DMS114 treated with DMSO at 0.1 percent for 48 hours (cell line): ENCODE results near the gene TNIK.
"Not testable (repeated sequence)": the region's sequence is repeated elsewhere in the genome, so short reads cannot be mapped to it uniquely, and the experiment has no call there.

Experiments used
- DNase-seq: peaks from one replicate; lab custom pipeline; 2025; ENCODE audit not compliant: unreplicated experiment; lab: John Stamatoyannopoulos, UW

The TNIK gene

DNA sequence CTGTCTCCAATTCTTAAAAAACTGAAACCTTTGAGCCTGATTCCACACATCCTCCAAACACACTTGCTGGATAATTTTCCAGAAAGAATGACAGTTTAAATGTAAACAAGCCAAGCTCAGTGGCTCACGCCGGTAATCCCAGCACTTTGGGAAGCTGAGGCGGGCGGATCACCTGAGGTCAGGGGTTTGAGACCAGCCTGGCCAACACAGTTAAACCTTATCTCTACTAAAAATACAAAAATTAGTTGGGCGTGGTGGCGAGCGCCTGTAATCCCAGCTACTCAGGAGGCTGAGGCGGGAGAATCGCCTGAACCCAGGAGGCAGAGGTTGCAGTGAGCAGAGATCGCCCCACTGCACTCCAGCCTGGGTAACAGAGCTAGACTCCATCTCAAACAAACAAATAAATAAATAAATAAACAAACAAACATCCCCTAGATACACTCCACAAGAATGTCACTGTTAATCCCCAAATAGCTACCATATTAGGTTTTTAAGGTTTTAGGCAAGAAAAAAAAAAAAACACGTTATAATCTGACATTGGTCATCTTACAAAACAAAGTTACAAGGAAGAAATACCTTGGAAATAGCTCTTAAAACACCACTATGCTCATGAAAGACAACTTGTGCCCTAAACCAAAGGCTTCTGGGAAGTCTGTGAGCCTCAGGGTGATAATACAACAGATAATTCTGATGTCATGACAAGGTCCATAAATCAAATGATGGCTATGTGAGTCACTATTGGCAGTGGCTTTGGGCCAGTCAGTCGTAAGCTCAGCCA, 13.2 kb downstream of the TNIK start:
- DNase-seq: no peak

DNA sequence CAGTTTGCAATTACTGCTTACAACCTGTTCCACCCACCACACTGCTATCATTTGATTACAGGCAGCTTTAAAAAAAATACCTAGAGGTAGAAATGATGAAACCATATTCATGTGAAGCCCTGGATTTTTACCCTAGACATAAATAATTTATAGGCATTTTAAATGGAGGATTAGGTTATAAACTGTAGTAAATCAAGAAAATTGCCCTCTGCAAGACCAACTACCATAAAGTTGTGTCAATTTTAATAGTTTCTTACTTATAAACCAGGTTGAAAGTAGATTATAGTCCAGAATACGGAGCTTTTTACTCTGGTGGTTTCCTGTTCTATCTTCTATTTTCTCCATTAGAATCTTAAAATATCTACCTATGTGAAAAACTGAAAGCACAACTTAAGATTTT, 13.9 kb downstream of the TNIK start:
- DNase-seq: no peak

DNA sequence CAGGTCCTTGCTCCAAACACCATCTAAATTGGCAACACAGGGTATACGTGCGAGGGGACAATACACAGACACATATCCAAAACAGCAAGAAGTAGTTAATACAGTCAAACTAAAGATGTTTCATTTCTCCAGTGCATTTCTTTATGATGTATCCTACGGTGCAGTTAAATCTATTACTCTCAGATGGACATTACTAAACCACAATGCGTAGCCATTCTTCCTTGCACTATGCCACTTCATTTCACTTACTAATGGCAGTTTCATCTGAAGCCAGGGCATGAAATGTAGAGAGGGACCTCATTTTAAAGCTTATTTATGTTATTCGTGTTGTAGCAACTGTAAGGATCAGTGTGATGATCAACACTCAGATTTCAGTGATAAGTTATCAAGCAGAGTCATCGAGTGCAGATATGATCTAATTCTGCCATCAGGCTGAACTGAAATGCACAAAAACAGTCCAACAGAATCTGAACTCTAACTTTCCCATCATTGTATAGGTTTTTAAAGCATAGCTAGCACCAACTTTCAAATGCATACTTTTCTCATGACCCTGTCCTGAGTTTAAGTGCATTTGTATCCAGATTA, 14.5 kb downstream of the TNIK start:
- no peak for DNase-seq

DNA sequence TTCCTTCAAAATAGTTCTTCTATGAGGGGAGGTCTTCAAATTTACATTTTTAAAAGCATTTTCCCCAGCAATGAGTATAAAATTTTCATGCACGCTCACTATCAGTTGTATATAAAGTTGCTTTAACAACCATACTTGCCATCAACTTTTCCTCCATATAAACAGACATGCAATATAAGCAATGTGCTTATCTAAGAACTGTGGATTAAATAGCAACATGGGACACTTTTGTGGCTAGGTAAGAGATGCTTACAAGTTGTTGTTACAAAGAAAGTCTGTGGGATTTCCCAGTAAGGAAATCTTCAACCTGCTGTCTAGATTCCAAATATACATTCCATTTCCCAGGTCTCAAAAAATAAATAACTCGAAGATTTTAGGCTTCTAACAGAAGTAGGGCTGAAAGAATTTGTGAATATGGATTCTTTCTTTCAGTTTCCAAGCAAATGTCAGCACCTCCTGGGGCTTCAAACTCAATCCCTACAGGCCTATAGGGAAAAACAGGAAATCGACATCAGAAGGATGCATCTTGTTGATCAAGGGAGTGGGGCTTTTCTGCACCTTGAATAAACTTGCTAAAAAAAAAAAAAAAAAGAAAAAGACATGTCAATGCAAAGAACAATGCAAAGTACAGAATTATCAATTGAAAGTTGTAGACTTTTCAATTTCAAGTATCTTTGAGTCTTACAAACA, 16.1 kb downstream of the TNIK start:
- no peak for DNase-seq

DNA sequence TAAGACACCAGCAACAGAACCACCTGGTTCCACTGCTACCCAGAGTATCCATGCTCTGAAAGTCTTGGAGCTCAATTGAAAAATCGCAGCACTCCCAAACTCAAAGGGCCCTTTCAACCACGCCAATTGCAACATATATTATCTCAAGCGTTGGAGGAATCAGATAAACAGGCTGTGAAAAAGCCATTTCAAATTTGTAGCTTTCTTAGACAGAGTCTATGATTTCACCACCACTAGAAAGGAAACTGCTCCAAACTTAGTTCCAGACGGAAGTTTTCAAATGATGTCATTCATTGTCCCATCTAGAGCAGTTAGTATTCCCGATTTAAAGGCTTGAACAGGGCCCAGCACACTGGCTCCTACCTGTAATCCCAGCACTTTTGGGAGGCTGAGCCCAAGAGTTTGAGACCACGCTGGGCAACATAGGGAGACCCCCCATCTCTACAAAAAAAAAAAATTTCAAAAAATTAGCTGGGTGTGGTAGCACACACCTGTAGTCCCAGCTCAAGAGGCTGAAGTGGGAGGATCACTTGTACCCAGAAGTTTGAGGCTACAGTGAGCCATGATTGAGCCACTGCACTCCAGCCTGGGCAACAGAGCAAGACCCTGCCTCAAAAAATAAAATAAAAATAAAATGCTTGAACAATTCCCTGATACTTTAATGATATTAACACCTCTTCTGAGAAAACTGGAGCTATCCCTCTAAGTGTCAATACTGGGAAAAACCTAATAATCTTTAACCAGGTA, 16.8 kb downstream of the TNIK start:
- no peak for DNase-seq

DNA sequence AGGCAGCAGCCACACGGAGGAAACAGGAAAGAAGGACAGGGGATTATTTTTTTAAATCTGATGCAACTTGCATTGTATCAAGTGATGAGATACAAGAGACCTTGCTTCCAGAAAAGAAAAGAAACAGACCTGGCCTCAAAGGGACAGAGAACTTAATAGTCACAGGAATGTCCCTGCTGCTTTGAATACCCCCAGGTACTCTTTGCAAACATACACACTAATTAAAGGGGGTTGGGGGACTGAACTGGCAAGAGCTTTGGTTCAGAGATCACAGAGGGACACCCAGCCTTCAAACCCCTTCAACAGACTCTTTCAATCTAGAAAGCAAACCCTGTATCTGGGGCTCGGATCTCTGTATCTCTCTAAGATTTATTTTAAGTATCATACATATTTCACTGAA, 18.0 kb downstream of the TNIK start:
- DNase-seq: no peak

DNA sequence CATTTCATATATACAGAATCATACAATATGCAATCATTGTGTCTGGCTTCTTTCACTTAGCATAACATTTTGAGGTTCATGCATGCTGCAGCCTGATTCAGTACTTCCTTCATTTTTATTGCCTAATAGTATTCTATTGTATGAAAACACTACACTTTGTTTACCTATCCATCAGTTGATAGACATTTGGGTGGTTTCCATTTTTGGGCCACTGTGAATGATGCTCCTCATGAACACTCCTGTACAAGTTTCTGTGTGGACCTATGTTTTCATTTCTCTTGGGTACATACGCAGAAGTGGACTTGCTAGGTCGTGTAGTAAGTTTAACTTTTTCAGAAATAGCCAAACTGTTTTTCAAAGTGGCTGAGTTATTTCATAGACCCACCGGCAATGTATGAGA, 18.8 kb downstream of the TNIK start:
- no peak for DNase-seq

DNA sequence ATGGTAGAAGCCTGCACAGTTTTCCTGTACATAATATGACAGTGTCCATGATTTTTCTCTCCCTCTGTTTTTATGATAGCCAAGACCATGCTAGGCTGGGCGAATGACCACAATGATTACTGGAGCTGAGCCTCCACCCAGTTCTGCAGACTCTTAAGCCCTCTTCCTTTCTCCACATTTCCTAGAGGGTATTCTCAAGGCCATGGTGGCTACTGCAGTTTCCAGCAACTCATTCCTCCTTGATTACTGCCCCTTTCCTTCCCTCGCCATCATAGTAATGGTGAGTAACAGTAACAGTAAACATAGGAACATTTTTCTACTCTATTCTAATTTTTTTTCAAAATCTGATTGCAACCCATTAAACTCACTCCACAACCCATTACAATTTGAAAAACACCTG, 20.2 kb downstream of the TNIK start:
- no peak for DNase-seq

DNA sequence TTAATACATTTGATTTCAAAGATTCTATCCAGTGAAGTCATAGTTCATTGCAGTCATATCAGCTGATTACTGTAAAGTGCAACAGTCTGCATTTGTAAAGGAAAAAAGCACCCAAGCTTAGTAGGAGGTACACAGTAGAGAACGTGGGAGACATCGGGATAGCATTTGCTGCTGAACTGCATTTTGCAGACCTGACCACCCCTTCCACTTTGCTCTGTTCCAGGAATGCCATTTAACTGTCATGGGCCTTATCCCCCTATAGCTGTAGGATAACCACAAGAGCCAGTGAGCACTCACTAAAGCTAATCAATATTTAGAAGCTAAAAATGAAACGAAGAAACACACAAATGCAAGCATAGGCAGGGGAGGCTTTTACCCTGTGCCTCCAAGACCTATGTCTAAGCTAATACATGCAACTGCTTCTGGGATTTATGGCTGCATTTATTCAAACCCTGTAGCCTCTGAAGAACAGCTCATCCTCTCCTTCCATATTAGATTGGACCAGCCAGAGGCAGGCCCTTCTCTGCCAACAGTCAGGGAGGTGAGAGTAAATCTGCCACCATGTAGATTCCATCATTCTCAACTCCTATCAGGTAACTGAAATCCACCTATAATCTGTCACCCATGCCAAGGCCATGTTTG, 23.0 kb downstream of the TNIK start:
- DNase-seq: no peak

DNA sequence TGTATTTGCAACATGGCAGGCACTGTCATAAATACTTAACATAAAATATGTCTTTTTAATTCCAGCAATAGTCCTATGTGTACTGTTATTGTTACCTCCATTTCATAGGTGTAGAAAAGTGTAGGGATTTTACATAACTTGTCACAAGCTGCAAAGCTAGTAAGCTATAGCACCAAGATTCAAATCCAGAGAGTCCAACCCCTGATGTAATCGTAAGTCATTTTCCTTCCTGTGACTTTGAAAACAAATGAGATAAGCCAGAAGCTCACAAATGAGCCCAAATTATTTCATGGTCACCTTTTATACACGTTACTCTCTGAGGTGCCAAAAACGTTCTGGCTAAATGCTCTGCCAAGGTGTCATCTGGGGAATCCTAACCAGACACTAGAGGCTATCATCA, 23.8 kb downstream of the TNIK start:
- no peak for DNase-seq

DNA sequence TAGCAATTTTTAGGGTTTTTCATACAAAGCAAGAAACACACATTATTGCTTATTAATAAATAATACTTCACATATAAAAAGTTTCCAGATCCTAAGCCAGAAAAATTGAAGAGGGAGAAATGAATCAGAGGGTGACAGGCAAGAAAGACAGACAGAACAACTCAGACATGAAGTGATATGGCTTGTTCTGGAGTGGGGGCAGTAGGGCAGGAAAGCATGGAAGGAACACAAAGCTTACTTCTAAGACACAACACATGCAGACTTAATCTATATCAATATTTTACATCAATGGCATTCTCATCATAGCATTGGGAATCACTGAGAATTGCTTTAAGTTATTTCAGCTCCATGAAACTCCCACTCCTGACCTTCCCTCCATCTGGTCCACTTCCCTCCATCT, 24.4 kb downstream of the TNIK start:
- no peak for DNase-seq

DNA sequence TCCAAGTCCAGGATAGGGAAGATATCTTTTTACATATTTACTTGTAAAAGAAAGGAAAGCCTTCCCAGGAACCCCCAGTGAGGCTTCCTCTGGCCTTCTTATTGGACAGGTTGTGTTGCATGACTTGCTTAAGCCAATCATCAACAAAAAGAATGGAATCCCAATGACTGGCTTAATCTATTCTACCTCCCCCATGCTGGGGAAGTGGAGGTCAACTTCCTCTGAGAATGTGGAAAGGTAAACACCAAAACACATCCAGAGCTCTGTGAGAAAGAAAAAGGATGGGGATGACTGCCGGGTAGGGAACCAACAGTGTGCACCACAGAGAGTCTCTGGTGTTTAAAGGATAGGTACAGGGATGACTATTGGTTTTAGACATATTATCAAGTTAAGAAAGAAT, 25.1 kb downstream of the TNIK start:
- no peak for DNase-seq

DNA sequence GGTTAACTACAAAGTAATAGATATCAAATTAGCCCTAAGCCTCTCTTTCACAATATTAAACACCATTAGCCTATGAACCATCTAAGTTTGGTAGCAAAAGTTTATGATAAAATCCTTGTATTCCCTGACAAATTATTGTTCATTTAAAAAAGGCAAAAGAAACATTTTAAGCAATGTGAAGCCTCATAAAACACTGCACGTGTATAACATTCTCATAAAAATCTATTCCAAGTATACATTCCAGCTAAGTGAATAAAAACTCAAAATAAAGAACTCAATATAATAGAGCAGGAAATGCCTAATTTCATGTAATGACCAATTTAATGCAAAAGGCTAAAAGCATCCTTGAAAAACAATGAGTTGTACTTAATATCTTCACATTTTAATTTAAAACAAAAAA, 27.7 kb downstream of the TNIK start:
- no peak for DNase-seq

DNA sequence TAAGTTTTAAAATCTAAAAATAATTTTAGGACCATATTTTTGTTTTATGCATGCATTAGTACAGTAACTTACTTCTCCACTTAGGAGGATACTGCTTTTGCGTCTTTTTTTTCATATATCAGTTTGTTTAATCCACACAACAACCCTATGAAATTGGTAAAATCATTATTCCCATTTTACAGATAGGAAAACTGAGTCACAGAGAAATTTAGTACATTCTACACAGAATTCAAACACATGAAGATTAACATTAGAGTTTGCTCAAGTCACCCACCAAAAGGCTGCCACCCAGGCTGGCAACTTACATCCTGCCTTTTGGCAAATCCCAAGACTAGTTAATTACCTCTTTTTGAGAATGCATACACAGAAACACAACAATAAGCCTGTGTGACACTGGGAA, 28.7 kb downstream of the TNIK start:
- no peak for DNase-seq

DNA sequence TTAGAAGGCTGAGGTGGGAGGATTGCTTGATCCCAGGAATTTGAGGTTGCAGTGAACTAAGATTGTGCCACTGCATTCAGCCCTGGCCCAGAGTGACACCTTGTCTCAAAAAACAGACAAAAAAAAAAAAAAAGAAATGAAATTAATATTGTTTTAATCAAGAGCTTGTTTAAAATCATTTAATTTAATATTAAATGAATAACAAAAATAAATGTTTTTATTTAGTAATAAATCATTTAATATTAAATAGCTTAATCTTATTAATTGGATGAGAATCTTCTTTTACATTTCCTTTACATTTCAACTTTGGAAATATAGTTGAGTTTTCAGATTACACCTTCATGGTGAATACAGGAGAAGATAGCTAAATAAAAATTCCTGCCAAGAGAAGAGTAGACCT, 29.7 kb downstream of the TNIK start:
- DNase-seq: no peak

DNA sequence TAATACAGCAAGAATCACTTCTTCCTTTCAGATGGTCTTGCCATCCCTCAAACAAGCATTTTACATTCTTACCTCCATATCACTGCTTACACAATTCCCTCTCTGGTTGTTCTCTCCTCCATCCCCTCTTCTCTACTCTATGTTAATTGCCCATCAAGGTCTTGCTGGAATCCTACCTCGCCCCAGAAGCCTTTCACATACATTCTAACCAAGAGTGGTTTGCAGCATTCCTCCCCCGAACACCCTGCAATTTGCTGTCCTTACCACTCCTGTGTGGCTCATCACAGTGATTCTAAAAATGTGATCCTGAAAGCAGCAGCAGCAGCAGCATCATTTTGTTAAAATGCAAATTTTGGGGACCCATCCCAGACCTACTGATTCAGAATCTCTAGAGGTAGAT, 30.6 kb downstream of the TNIK start:
- DNase-seq: no peak

DNA sequence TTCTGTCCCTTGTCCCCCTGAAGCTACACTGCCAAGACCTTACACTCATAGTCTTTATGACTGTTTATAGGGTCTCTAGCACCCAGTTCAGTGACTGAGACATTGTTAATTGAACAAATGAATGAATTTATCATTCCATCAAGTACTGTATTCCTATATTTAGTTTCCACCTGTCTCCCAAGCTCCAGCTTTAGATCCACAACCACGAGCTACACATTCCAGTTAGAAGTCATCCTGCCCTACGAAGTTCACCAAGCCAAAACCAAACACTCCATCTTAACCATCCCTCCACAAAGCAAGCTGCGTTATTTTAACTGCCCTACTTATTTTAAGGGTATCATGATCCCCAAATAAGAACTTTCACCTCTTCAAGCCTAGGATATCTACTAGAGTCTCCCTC, 31.3 kb downstream of the TNIK start:
- no peak for DNase-seq

DNA sequence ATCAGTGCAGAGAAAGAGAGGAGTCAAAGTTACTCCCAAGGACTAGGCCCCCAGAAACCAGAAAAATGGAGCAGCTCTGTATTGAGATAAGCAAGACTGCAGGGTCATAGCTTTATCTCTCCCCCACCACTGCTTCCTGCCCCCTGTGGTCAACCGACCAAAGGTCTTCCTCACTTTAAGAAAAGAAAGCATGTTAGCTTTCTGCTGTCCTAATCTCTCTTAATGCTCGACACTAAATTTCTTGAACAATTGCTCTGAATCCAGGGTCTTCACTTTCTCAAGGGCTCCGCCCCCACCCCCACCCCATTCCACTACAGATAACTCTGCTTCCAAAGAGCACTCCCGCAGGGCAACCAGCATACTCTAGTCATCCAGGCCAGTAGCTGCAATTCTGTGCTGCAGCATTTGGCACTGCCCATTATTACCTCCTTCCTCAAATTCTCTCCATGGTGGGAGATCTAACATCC, 31.9 kb downstream of the TNIK start:
- DNase-seq: no peak

DNA sequence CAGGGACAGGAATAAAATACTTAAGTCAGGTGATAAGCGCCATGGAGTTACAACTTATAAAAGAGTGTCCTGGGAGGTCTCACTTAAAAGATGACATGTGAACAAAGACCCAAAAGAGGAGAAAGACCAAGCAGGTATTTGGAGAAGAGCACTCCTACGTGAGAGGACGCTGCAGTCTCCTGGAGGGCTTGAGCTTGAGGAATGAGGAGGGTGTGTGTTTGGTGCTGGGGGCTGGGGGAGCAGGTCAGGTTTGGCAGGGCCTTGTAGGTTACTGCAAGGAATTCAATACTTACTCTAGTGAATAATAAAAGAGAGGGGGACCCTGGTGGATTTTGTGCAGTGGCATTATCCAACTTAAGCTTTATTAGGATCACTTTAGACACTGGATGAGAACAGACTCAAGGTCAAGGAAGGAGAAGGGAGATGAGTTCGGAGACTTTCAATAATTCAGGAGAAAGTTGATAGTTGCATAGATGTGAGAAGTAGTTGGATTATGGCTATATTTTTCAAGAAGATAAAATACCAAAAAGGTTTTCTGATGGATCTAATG, 32.4 kb downstream of the TNIK start:
- DNase-seq: no peak

DNA sequence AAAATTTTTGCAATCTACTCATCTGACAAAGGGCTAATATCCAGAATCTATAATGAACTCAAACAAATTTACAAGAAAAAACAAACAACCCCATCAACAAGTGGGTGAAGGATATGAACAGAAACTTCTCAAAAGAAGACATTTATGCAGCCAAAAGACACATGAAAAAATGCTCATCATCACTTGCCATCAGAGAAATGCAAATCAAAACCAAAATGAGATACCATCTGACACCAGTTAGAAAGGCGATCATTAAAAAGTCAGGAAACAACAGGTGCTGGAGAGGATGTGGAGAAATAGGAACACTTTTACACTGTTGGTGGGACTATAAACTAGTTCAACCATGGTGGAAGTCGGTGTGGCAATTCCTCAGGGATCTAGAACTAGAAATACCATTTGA, 36.1 kb downstream of the TNIK start:
- not testable (repeated sequence) for DNase-seq

DNA sequence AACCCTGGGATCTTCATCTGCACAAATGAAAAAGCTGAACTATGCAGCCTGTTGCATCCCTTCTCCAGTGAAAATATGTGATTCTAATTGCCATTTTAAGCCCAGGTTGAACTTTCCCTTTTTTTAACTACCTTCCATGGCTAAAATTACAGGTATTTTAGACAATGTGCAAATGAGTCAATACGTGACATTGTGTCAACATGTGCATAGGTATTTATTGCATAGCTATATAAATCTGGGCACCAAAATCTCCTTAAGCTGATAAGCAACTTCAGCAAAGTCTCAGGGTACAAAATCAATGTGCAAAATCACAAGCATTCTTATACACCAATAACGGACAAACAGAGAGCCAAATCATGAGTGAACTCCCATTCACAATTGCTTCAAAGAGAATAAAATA, 37.4 kb downstream of the TNIK start:
- DNase-seq: not testable (repeated sequence)
